DMS53 (cell line): ENCODE results near the gene PCDH15.
A peak's percentile ranks its signal among the peaks of the same experiment; 100 is the strongest.
"Not testable (repeated sequence)": the region's sequence is repeated elsewhere in the genome, so short reads cannot be mapped to it uniquely, and the experiment has no call there.

Experiments used
- DNase-seq: peaks from one replicate; lab custom pipeline; 2025; lab: John Stamatoyannopoulos, UW

PCDH15 gene

GRCh38 chr10:53978301-53978700, 822.7 kb downstream of the PCDH15 start:
- DNase-seq: no peak

- DNase-seq: no peak
Measured at GRCh38 chr10:53977267-53977666, 823.8 kb downstream of the PCDH15 start.

GRCh38 chr10:53957401-53957800, 843.6 kb downstream of the PCDH15 start:
- DNase-seq: peak; percentile 19

GRCh38 chr10:53955091-53955490, 845.9 kb downstream of the PCDH15 start:
- no peak for DNase-seq

GRCh38 chr10:53952698-53953630, 848.1 kb downstream of the PCDH15 start:
- no peak for DNase-seq

- DNase-seq: no peak
Measured at GRCh38 chr10:53939654-53940053, 861.4 kb downstream of the PCDH15 start.

- DNase-seq: no peak
Measured at GRCh38 chr10:53930648-53931047, 870.4 kb downstream of the PCDH15 start.

- DNase-seq: not testable (repeated sequence)
Measured at GRCh38 chr10:53924051-53924700, 876.9 kb downstream of the PCDH15 start.

GRCh38 chr10:53918755-53919154, 882.3 kb downstream of the PCDH15 start:
- no peak for DNase-seq

GRCh38 chr10:53909791-53910190, 891.2 kb downstream of the PCDH15 start:
- DNase-seq: peak; percentile 19

- DNase-seq: no peak
Measured at GRCh38 chr10:53904506-53905241, 896.4 kb downstream of the PCDH15 start.

- no peak for DNase-seq
Measured at GRCh38 chr10:53903756-53904155, 897.3 kb downstream of the PCDH15 start.

GRCh38 chr10:53899463-53900160, 901.4 kb downstream of the PCDH15 start:
- no peak for DNase-seq

GRCh38 chr10:53898532-53898931, 902.5 kb downstream of the PCDH15 start:
- no peak for DNase-seq

GRCh38 chr10:53894145-53894544, 906.9 kb downstream of the PCDH15 start:
- DNase-seq: peak; percentile 8

- no peak for DNase-seq
Measured at GRCh38 chr10:53893061-53893460, 908.0 kb downstream of the PCDH15 start.

GRCh38 chr10:53886325-53887300, 914.4 kb downstream of the PCDH15 start:
- peak; percentile 72 for DNase-seq

GRCh38 chr10:53864846-53865245, 936.2 kb downstream of the PCDH15 start:
- DNase-seq: peak; percentile 39

- DNase-seq: no peak
Measured at GRCh38 chr10:53852450-53853175, 948.4 kb downstream of the PCDH15 start.

GRCh38 chr10:53846809-53847208, 954.2 kb downstream of the PCDH15 start:
- peak; percentile 9 for DNase-seq
